ENCODE results near the gene RGS12. TPM values are rescaled to one million over a fixed set of nuclear protein-coding genes. Genes with fewer than 3 reads are reported as not detected.

Gene RGS12
- polyA plus RNA-seq, 2 of the 4 experiments (the other 2 are of a cell fraction) = 7.4 to 8.9 TPM

GRCh38 chr4:3267576-3268394 is 25.0 kb upstream of the RGS12 start:
- CTCF ChIA-PET = no interaction called here
- WGBS (ENCODE audit: missing lambda C conversion rate) = 67% methylated on average over 18 of the region's 18 CpGs

GRCh38 chr4:3268395-3269104 is 24.3 kb upstream of the RGS12 start:
- ChIA-PET POLR2A (no interaction called here), CTCF (no interaction called here)
- TF ChIP-seq RFX5 (IDR thresholded peaks at IDR 0.05) (no peak), TP53 (CRISPR knock-in tag; IDR thresholded peaks at IDR 0.05) (no peak), POLR2AphosphoS2 (conservative IDR thresholded peaks at IDR 0.05; ENCODE audit: low read length) (no peak), CHD4 (IDR thresholded peaks at IDR 0.05; ENCODE audit: borderline replicate concordance) (no peak), USF2 (IDR thresholded peaks at IDR 0.05) (no peak), JUNB (IDR thresholded peaks at IDR 0.05) (no peak), E2F6 (IDR thresholded peaks at IDR 0.05; ENCODE audit: borderline replicate concordance, low read depth) (no peak), BHLHE40 (IDR thresholded peaks at IDR 0.05; ENCODE audit: low read depth, low read length) (no peak), BCL3 (IDR thresholded peaks at IDR 0.05) (no peak)
- FAIRE-seq = no peak
- WGBS (ENCODE audit: missing lambda C conversion rate) = 75% methylated on average over 8 of the region's 17 CpGs
- Histone ChIP-seq H3K9me3 (no peaks in the 10 kb centered on the region), H3K4me2 (no peak overlapping the region), H3K4me1 (no peaks in the 10 kb centered on the region), H3K4me3 (no peak overlapping the region), H3K27ac (no peak overlapping the region)
- ATAC-seq = no peak
- DNase-seq (ENCODE audit: low read depth in 1 of 2, low spot score in 1 of 2) = no peak

More at GRCh38 chr4:3267576-3268394, 25.0 kb upstream of the RGS12 start:
- Histone ChIP-seq H3K27ac (no peak overlapping the region), H3K4me1 (no peaks in the 10 kb centered on the region), H3K4me2 (no peak overlapping the region), H3K4me3 (no peak overlapping the region), H3K9me3 (no peaks in the 10 kb centered on the region)
- FAIRE-seq = no peak
- DNase-seq (ENCODE audit: low read depth in 1 of 2, low spot score in 1 of 2) = no peak
- POLR2A ChIA-PET = no interaction called here
- TF ChIP-seq EHF (CRISPR knock-in tag; IDR thresholded peaks at IDR 0.05) = no peak
- TF ChIP-seq BHLHE40 (IDR thresholded peaks at IDR 0.05; ENCODE audit: low read depth, low read length) = no peak
- no peak for TF ChIP-seq CHD2 (IDR thresholded peaks at IDR 0.05; ENCODE audit: low read length, partially characterized antibody)
- no peak for TF ChIP-seq ZC3H11A (IDR thresholded peaks at IDR 0.05)
- no peak for TF ChIP-seq SREBF2 (IDR thresholded peaks at IDR 0.05)
- no peak for TF ChIP-seq USF2 (IDR thresholded peaks at IDR 0.05)
- TF ChIP-seq FOSL2 (IDR thresholded peaks at IDR 0.05) = no peak
- TF ChIP-seq FOSL2 (CRISPR knock-in tag; IDR thresholded peaks at IDR 0.05) = no peak
- TF ChIP-seq NFE2L2 (conservative IDR thresholded peaks at IDR 0.05; ENCODE audit: low read length) = no peak
- no peak for TF ChIP-seq TP53 (CRISPR knock-in tag; IDR thresholded peaks at IDR 0.05)
- no peak for ATAC-seq

- ChIA-PET POLR2A (no interaction called here), CTCF (interaction anchor here (1.1 kb wide), 1 partner anchor 12 kb away, joined by 5 read pairs; no protein-coding TSS in a partner anchor)
- ATAC-seq (no peak), DNase-seq (ENCODE audit: low read depth in 1 of 2, low spot score in 1 of 2) (no peak), FAIRE-seq (no peak)
- H3K4me2 ChIP-seq = no peak overlapping the region
- H3K9me3 ChIP-seq = no peaks in the 10 kb centered on the region
- H3K4me3 ChIP-seq = no peak overlapping the region
- no peaks in the 10 kb centered on the region for H3K4me1 ChIP-seq
- no peak for TF ChIP-seq ATOH8 (CRISPR knock-in tag; IDR thresholded peaks at IDR 0.05; ENCODE audit: low read depth)
- no peak for TF ChIP-seq KDM1A (IDR thresholded peaks at IDR 0.05; ENCODE audit: low read depth)
- TF ChIP-seq ZC3H11A (IDR thresholded peaks at IDR 0.05) = no peak
- no peak for TF ChIP-seq CHD2 (IDR thresholded peaks at IDR 0.05; ENCODE audit: low read length, partially characterized antibody)
- TF ChIP-seq MAFK (IDR thresholded peaks at IDR 0.05; ENCODE audit: partially characterized antibody) = no peak
- no peak for TF ChIP-seq RAD21 (conservative IDR thresholded peaks at IDR 0.05 in 1 of 2, IDR thresholded peaks at IDR 0.05 in 1 of 2)
- no peak for TF ChIP-seq RCOR1 (IDR thresholded peaks at IDR 0.05; ENCODE audit: low read depth, low read length)
- TF ChIP-seq ZNF302 (CRISPR knock-in tag; IDR thresholded peaks at IDR 0.05) = no peak
- no peak for TF ChIP-seq HOXA7 (CRISPR knock-in tag; IDR thresholded peaks at IDR 0.05)
- TF ChIP-seq ZFP36 (IDR thresholded peaks at IDR 0.05; ENCODE audit: borderline replicate concordance, partially characterized antibody) = no peak
- TF ChIP-seq POLR2A (IDR thresholded peaks at IDR 0.05; ENCODE audit: low read length) = no peak
- TF ChIP-seq TFCP2L1 (CRISPR knock-in tag; IDR thresholded peaks at IDR 0.05) = no peak
- TF ChIP-seq TP53 (CRISPR knock-in tag; IDR thresholded peaks at IDR 0.05) = no peak
- no peak for TF ChIP-seq EHMT2 (IDR thresholded peaks at IDR 0.05; ENCODE audit: low read depth)
- WGBS (ENCODE audit: missing lambda C conversion rate) = 83% methylated on average over 21 of the region's 25 CpGs
- H3K27ac ChIP-seq = no peak overlapping the region
Measured at GRCh38 chr4:3269105-3269927, 23.5 kb upstream of the RGS12 start.

All from A549 (cell line).